22Rv1 (cell line): ENCODE results near the gene KLRF1.

ENCODE experiments used
- ZFX ChIP-seq: fragments of 450-650 bp; IDR thresholded peaks from 2 replicates; pipeline ENCODE4 v1.6.1; 2017; ENCODE audit warnings: antibody characterized with exemption, borderline replicate concordance
- TF ChIP-seq, protein P1 (sequence below): fragments of 450-650 bp; IDR thresholded peaks from 2 replicates; pipeline ENCODE4 v1.5.1; 2017; ENCODE audit warnings: mild to moderate bottlenecking

DNA sequence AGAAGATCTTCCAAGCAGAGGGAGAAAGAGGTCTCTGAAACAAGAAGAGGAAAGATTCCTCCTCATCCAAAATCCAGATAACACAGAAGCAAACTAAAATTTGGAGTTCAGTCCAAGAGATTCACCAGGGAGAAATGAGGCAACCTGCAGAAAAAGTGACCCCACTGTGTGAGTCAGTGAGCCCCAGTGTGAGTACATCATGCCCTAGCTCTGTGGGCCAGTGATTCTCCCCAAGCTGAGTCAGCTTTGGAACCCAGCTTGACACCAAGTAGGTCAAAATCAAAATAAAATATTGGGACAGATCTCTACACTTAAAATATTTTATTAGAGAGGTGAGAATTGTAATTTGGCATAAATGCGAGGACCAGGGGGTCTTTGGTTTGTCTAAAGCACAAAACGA is 24.6 kb downstream of the KLRF1 start:
- TF ChIP-seq, protein P1, sequence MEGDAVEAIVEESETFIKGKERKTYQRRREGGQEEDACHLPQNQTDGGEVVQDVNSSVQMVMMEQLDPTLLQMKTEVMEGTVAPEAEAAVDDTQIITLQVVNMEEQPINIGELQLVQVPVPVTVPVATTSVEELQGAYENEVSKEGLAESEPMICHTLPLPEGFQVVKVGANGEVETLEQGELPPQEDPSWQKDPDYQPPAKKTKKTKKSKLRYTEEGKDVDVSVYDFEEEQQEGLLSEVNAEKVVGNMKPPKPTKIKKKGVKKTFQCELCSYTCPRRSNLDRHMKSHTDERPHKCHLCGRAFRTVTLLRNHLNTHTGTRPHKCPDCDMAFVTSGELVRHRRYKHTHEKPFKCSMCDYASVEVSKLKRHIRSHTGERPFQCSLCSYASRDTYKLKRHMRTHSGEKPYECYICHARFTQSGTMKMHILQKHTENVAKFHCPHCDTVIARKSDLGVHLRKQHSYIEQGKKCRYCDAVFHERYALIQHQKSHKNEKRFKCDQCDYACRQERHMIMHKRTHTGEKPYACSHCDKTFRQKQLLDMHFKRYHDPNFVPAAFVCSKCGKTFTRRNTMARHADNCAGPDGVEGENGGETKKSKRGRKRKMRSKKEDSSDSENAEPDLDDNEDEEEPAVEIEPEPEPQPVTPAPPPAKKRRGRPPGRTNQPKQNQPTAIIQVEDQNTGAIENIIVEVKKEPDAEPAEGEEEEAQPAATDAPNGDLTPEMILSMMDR: no peak
- no peak for TF ChIP-seq ZFX
